OCI-LY1 (cell line): ENCODE data around the gene BBX.

Experiments
- CTCF ChIP-seq: fragments of 200-600 bp; sonication (generic), shearing (Covaris generic); IDR thresholded peaks from 2 replicates; pipeline ENCODE4 v1.5.1; 2017; ENCODE audit warnings: mild to moderate bottlenecking, antibody characterized with exemption, low read length, moderate library complexity, mixed read lengths
- EZH2 ChIP-seq: fragments of 200-600 bp; sonication (generic), shearing (Covaris generic); IDR thresholded peaks from 2 replicates; pipeline ENCODE4 v1.8.0; 2017; ENCODE audit warnings: borderline replicate concordance, mixed run types, mild to moderate bottlenecking, antibody characterized with exemption, low read length, moderate library complexity, mixed read lengths

GRCh38 chr3:107612664-107613084, 89.9 kb downstream of the BBX start:
- TF ChIP-seq CTCF (no peak), EZH2 (no peak)
